ENCODE measurements around the gene LAYN. TPM values are rescaled to one million over a fixed set of nuclear protein-coding genes. Genes with fewer than 3 reads are reported as not detected.
A peak's percentile ranks its signal among the peaks of the same experiment; 100 is the strongest.

Gene LAYN
- polyA plus RNA-seq, 2 of the 4 experiments (the other 2 are of a cell fraction), result 4.1 to 9.0 TPM

DNA sequence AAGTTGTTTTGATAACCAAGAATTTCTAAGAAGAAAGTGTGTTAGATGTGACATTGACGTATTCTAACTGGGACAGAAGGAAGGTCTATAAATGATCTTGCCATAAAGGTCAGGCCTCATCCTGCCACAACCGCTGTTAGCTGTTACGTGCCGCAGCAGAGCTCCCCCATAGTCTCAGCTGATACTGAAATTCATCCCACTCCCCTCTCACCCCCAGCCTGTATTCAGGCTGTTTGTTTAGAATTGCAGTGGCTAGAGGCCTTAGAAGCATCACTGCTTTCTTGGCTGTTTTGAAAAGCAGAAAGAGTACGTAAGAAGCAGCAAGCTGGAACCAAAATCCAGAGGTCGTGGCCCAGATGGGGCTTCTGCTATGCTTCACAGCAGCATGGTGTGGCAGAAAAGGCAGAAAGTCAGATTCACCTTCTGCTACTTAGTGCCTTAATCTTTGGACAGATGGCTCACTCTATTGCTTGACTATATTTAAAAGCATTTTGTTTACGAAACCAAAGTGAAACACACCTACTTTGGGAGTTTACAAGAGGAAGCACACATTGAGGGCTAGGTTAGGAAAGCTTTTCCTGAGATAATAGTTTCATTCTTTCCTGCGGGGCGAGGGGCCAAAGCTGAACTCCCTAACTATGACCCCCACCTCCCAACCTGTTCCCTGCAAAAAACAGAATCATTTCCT lies 950 bp upstream of the LAYN start:
- peak overlapping the region; percentile 69; the same call in 1 of the 3 replicates for H3K4me2 ChIP-seq
- no peak overlapping the region for H3K27ac ChIP-seq
- no peak for TF ChIP-seq MAX (IDR thresholded peaks at IDR 0.05)
- no peak for TF ChIP-seq CBX2 (IDR thresholded peaks at IDR 0.05; ENCODE audit: borderline replicate concordance, low read depth)
- TF ChIP-seq TFCP2L1 (CRISPR knock-in tag; IDR thresholded peaks at IDR 0.05), result no peak
- TF ChIP-seq ZNF302 (CRISPR knock-in tag; IDR thresholded peaks at IDR 0.05), result no peak
- TF ChIP-seq JUN (IDR thresholded peaks at IDR 0.05), result no peak
- TF ChIP-seq, protein P1, sequence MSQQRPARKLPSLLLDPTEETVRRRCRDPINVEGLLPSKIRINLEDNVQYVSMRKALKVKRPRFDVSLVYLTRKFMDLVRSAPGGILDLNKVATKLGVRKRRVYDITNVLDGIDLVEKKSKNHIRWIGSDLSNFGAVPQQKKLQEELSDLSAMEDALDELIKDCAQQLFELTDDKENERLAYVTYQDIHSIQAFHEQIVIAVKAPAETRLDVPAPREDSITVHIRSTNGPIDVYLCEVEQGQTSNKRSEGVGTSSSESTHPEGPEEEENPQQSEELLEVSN (IDR thresholded peaks at IDR 0.05; ENCODE audit: borderline replicate concordance, low read depth), result no peak
- TF ChIP-seq SMC3 (IDR thresholded peaks at IDR 0.05), result no peak
- TF ChIP-seq FOSL2 (IDR thresholded peaks at IDR 0.05), result no peak
- no peak for TF ChIP-seq FOSL2 (CRISPR knock-in tag; IDR thresholded peaks at IDR 0.05)
- no peak for TF ChIP-seq BHLHE40 (IDR thresholded peaks at IDR 0.05; ENCODE audit: low read depth, low read length)
- TF ChIP-seq KDM1A (IDR thresholded peaks at IDR 0.05; ENCODE audit: low read depth), result no peak
- TF ChIP-seq RNF2 (IDR thresholded peaks at IDR 0.05; ENCODE audit: borderline replicate concordance, low read depth), result no peak
- no peak for TF ChIP-seq FOSB (CRISPR knock-in tag; IDR thresholded peaks at IDR 0.05)
- no peak for TF ChIP-seq POLR2A (IDR thresholded peaks at IDR 0.05; ENCODE audit: low read length)
- TF ChIP-seq ESRRA (IDR thresholded peaks at IDR 0.05; ENCODE audit: borderline replicate concordance, low read length), result no peak
- no peak for TF ChIP-seq MAFK (IDR thresholded peaks at IDR 0.05; ENCODE audit: partially characterized antibody)
- TF ChIP-seq ZSCAN20 (CRISPR knock-in tag; IDR thresholded peaks at IDR 0.05), result no peak
- no peak for TF ChIP-seq ZC3H11A (IDR thresholded peaks at IDR 0.05)
- no peak for TF ChIP-seq CHD2 (IDR thresholded peaks at IDR 0.05; ENCODE audit: low read length, partially characterized antibody)
- ATAC-seq, result no peak
- DNase-seq (ENCODE audit: low read depth in 1 of 2, low spot score in 1 of 2), result no peak
- no peak overlapping the region for H3K4me3 ChIP-seq
- H3K9me3 ChIP-seq, result no peaks in the 10 kb centered on the region
- ChIA-PET POLR2A (interaction anchor here (1.6 kb wide), 1 partner anchor 8 kb away, joined by 3 read pairs; no protein-coding TSS in a partner anchor), CTCF (no interaction called here)
- WGBS (ENCODE audit: missing lambda C conversion rate), result 93% methylated on average over 9 of the region's 9 CpGs
- peaks cover 5% of the 10 kb centered on the region; the same call in 1 of the 3 replicates for H3K4me1 ChIP-seq
- no peak for FAIRE-seq

DNA sequence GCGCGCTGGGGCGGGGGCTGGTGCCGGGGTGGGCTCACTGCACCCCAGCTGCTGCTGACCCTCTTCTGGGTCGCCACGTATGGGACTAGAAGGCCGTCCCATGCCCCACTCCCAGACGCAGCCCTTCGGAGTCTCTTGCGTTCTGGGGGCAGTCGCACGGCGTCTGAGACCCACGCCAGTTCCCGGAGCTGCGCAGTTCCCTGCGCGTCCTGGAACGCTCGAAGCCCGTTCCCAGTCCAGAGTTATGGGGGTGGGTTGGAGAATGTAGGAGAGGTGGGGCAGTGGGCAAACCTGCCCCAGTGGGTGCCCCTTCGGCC lies 375 bp downstream of the LAYN start:
- Histone ChIP-seq H3K9me3 (no peaks in the 10 kb centered on the region), H3K4me2 (peak overlapping the region; percentile 69), H3K27ac (peak overlapping the region; percentile 38 to 85; a peak in 4 of 6 replicates), H3K4me3 (peak overlapping the region; percentile 49), H3K4me1 (no peaks in the 10 kb centered on the region)
- TF ChIP-seq JUNB (IDR thresholded peaks at IDR 0.05), result no peak
- TF ChIP-seq MYC (IDR thresholded peaks at IDR 0.05; ENCODE audit: borderline replicate concordance, low read length), result no peak
- ChIA-PET POLR2A (interaction anchor here (1.6 kb wide), 1 partner anchor 9 kb away, joined by 3 read pairs; no protein-coding TSS in a partner anchor), CTCF (interaction anchor here (1.2 to 1.9 kb wide), 2 partner anchors 23 to 28 kb away, joined by 3 to 6 read pairs; partner anchors contain the start of gene BTG4)
- 10% methylated on average over 2 of the region's 22 CpGs for WGBS (ENCODE audit: missing lambda C conversion rate)
- ATAC-seq, result peak; percentile 10 to 58; a peak in 3 of 6 replicates
- FAIRE-seq, result no peak
- no peak for DNase-seq (ENCODE audit: low read depth in 1 of 2, low spot score in 1 of 2)

- FAIRE-seq, result no peak
- H3K9me3 ChIP-seq, result no peaks in the 10 kb centered on the region
- no peak for DNase-seq (ENCODE audit: low read depth in 1 of 2, low spot score in 1 of 2)
- peak overlapping the region in 1 of 2 experiments; percentile 85; a peak in 3 of 6 replicates for H3K27ac ChIP-seq
- TF ChIP-seq EHMT2 (IDR thresholded peaks at IDR 0.05; ENCODE audit: low read depth), result no peak
- no peak for TF ChIP-seq KDM1A (IDR thresholded peaks at IDR 0.05; ENCODE audit: low read depth)
- TF ChIP-seq NFE2L2 (conservative IDR thresholded peaks at IDR 0.05; ENCODE audit: low read length), result no peak
- TF ChIP-seq FOXS1 (CRISPR knock-in tag; IDR thresholded peaks at IDR 0.05), result no peak
- TF ChIP-seq EP300 (IDR thresholded peaks at IDR 0.05), result no peak
- no peak for TF ChIP-seq EHF (CRISPR knock-in tag; IDR thresholded peaks at IDR 0.05)
- TF ChIP-seq ZC3H11A (IDR thresholded peaks at IDR 0.05), result no peak
- TF ChIP-seq HOXB5 (CRISPR knock-in tag; IDR thresholded peaks at IDR 0.05), result no peak
- no peak for TF ChIP-seq JUN (IDR thresholded peaks at IDR 0.05)
- TF ChIP-seq HOXA7 (CRISPR knock-in tag; IDR thresholded peaks at IDR 0.05), result no peak
- TF ChIP-seq SREBF2 (IDR thresholded peaks at IDR 0.05), result no peak
- POLR2A ChIA-PET, result interaction anchor here (1.6 kb wide), 1 partner anchor 10 kb away, joined by 3 read pairs; no protein-coding TSS in a partner anchor
- H3K4me2 ChIP-seq, result peak overlapping the region; percentile 69
- peak in 1 of 2 experiments; percentile 37; a peak in 3 of 6 replicates for ATAC-seq
- H3K4me3 ChIP-seq, result peak overlapping the region; percentile 49
- no peaks in the 10 kb centered on the region for H3K4me1 ChIP-seq
- CTCF ChIA-PET, result interaction anchor here (1.2 to 1.9 kb wide), 2 partner anchors 23 to 29 kb away, joined by 3 to 6 read pairs; partner anchors contain the start of gene BTG4
- 86% methylated on average over 27 of the region's 41 CpGs for WGBS (ENCODE audit: missing lambda C conversion rate)
Measured at GRCh38 chr11:111541254-111542061, 938 bp downstream of the LAYN start.

All from A549 (cell line).